GM19395 (cell line): ENCODE data around the gene LMX1A.

Experiments
- ATAC-seq: cut with Tn5 transposase; IDR thresholded peaks from one replicate; pipeline ENCODE4 v1.9.1; 2021; ENCODE audit warnings: mild to moderate bottlenecking, moderate library complexity; ENCODE audit not compliant: unreplicated experiment

Gene LMX1A

GRCh38 chr1:165328136-165328535, 28.4 kb downstream of the LMX1A start:
- ATAC-seq: no peak

- no peak for ATAC-seq
Measured at GRCh38 chr1:165327538-165327937, 29.0 kb downstream of the LMX1A start.

- ATAC-seq: no peak
Measured at GRCh38 chr1:165325460-165326203, 30.9 kb downstream of the LMX1A start.

- no peak for ATAC-seq
Measured at GRCh38 chr1:165324050-165324449, 32.5 kb downstream of the LMX1A start.

- ATAC-seq: no peak
Measured at GRCh38 chr1:165317612-165318011, 38.9 kb downstream of the LMX1A start.

- no peak for ATAC-seq
Measured at GRCh38 chr1:165316153-165316772, 40.3 kb downstream of the LMX1A start.

- no peak for ATAC-seq
Measured at GRCh38 chr1:165315481-165315880, 41.0 kb downstream of the LMX1A start.

- no peak for ATAC-seq
Measured at GRCh38 chr1:165313903-165314302, 42.6 kb downstream of the LMX1A start.

- ATAC-seq: no peak
Measured at GRCh38 chr1:165312591-165312990, 43.9 kb downstream of the LMX1A start.

GRCh38 chr1:165306543-165307434, 49.7 kb downstream of the LMX1A start:
- no peak for ATAC-seq

GRCh38 chr1:165303386-165303785, 53.1 kb downstream of the LMX1A start:
- no peak for ATAC-seq

GRCh38 chr1:165300400-165300903, 56.1 kb downstream of the LMX1A start:
- ATAC-seq: no peak

GRCh38 chr1:165298203-165298820, 58.2 kb downstream of the LMX1A start:
- no peak for ATAC-seq

GRCh38 chr1:165296205-165296604, 60.3 kb downstream of the LMX1A start:
- no peak for ATAC-seq

- ATAC-seq: no peak
Measured at GRCh38 chr1:165290148-165290547, 66.4 kb downstream of the LMX1A start.

GRCh38 chr1:165289556-165289955, 67.0 kb downstream of the LMX1A start:
- no peak for ATAC-seq

- ATAC-seq: no peak
Measured at GRCh38 chr1:165288350-165289120, 68.0 kb downstream of the LMX1A start.

GRCh38 chr1:165287781-165288180, 68.7 kb downstream of the LMX1A start:
- ATAC-seq: no peak

- ATAC-seq: no peak
Measured at GRCh38 chr1:165287329-165287728, 69.2 kb downstream of the LMX1A start.

- ATAC-seq: no peak
Measured at GRCh38 chr1:165284454-165284853, 72.1 kb downstream of the LMX1A start.
